ENCODE results near the gene CCSER1.

CCSER1 gene

GRCh38 chr4:90165883-90166282, 38.7 kb downstream of the CCSER1 start:
- DNase-seq (no peak), ATAC-seq (ENCODE audit: insufficient read depth, low read depth) (no peak)
- no peak overlapping the region for H3K9ac ChIP-seq (ENCODE audit: low read depth, low read length)
- H3K36me3 ChIP-seq (ENCODE audit: insufficient read depth, low read length): no peaks in the 10 kb centered on the region
- H2AFZ ChIP-seq (ENCODE audit: low read depth, low read length): no peak overlapping the region
- no peaks in the 10 kb centered on the region for H3K9me3 ChIP-seq (ENCODE audit: insufficient read depth, low read length, severe bottlenecking)
- H3K4me1 ChIP-seq (ENCODE audit: insufficient read depth, low read length): no peaks in the 10 kb centered on the region
- H4K20me1 ChIP-seq (ENCODE audit: insufficient read depth, low read length): no peaks in the 10 kb centered on the region
- TF ChIP-seq EZH2 (IDR thresholded peaks at IDR 0.05; ENCODE audit: borderline replicate concordance, low read depth, low read length, severe bottlenecking): no peak
- TF ChIP-seq, protein P1, sequence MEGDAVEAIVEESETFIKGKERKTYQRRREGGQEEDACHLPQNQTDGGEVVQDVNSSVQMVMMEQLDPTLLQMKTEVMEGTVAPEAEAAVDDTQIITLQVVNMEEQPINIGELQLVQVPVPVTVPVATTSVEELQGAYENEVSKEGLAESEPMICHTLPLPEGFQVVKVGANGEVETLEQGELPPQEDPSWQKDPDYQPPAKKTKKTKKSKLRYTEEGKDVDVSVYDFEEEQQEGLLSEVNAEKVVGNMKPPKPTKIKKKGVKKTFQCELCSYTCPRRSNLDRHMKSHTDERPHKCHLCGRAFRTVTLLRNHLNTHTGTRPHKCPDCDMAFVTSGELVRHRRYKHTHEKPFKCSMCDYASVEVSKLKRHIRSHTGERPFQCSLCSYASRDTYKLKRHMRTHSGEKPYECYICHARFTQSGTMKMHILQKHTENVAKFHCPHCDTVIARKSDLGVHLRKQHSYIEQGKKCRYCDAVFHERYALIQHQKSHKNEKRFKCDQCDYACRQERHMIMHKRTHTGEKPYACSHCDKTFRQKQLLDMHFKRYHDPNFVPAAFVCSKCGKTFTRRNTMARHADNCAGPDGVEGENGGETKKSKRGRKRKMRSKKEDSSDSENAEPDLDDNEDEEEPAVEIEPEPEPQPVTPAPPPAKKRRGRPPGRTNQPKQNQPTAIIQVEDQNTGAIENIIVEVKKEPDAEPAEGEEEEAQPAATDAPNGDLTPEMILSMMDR (IDR thresholded peaks at IDR 0.05; ENCODE audit: borderline replicate concordance, extremely low read depth, low read length, poor library complexity, severe bottlenecking): no peak
- H3K27me3 ChIP-seq (ENCODE audit: insufficient read depth, low read length, poor library complexity): peaks cover 2% of the 10 kb centered on the region
- H3K79me2 ChIP-seq (ENCODE audit: insufficient read depth, low read length): no peaks in the 10 kb centered on the region
- H3K27ac ChIP-seq (ENCODE audit: low read length): no peak overlapping the region
- no peak overlapping the region for H3K4me2 ChIP-seq (ENCODE audit: insufficient read depth, low read length)
- H3K4me3 ChIP-seq (ENCODE audit: low read depth in 1 of 2, low read length in 2 of 2): no peak overlapping the region

DNA sequence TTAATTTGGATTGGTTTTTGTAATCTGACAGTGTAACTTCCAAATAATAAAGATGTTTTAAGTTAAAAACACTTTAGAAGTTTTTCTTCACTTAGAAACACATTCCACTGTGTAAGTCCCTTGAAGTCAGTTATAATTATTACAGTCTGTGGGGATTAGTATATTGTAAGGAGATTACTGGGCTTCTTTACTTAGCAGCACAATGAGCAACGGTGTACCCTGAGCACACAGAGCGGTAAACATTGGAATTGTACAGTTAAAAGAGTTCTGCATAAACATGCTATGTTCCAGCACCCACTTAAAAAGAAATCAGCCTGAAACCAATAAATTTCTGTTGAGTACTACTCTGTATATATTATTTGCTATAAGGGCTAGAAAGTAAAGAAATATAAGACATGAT, 44.3 kb downstream of the CCSER1 start:
- Histone ChIP-seq H3K4me3 (ENCODE audit: low read depth in 1 of 2, low read length in 2 of 2) (no peak overlapping the region), H3K9me3 (ENCODE audit: insufficient read depth, low read length, severe bottlenecking) (no peaks in the 10 kb centered on the region), H3K27ac (ENCODE audit: low read length) (no peak overlapping the region), H4K20me1 (ENCODE audit: insufficient read depth, low read length) (no peaks in the 10 kb centered on the region), H3K9ac (ENCODE audit: low read depth, low read length) (no peak overlapping the region), H3K4me2 (ENCODE audit: insufficient read depth, low read length) (no peak overlapping the region), H3K79me2 (ENCODE audit: insufficient read depth, low read length) (no peaks in the 10 kb centered on the region), H3K36me3 (ENCODE audit: insufficient read depth, low read length) (no peaks in the 10 kb centered on the region), H3K4me1 (ENCODE audit: insufficient read depth, low read length) (no peaks in the 10 kb centered on the region), H2AFZ (ENCODE audit: low read depth, low read length) (no peak overlapping the region), H3K27me3 (ENCODE audit: insufficient read depth, low read length, poor library complexity) (no peaks in the 10 kb centered on the region)
- no peak for TF ChIP-seq EZH2 (IDR thresholded peaks at IDR 0.05; ENCODE audit: borderline replicate concordance, low read depth, low read length, severe bottlenecking)
- TF ChIP-seq, protein P1 (IDR thresholded peaks at IDR 0.05; ENCODE audit: borderline replicate concordance, extremely low read depth, low read length, poor library complexity, severe bottlenecking): no peak
- ATAC-seq (ENCODE audit: insufficient read depth, low read depth) (no peak), DNase-seq (no peak)

- Histone ChIP-seq H3K36me3 (ENCODE audit: insufficient read depth, low read length) (no peaks in the 10 kb centered on the region), H3K9ac (ENCODE audit: low read depth, low read length) (no peak overlapping the region), H3K9me3 (ENCODE audit: insufficient read depth, low read length, severe bottlenecking) (no peaks in the 10 kb centered on the region), H4K20me1 (ENCODE audit: insufficient read depth, low read length) (no peaks in the 10 kb centered on the region), H3K27me3 (ENCODE audit: insufficient read depth, low read length, poor library complexity) (peaks cover 6% of the 10 kb centered on the region), H2AFZ (ENCODE audit: low read depth, low read length) (no peak overlapping the region), H3K4me3 (ENCODE audit: low read depth in 1 of 2, low read length in 2 of 2) (no peak overlapping the region), H3K4me2 (ENCODE audit: insufficient read depth, low read length) (no peak overlapping the region), H3K27ac (ENCODE audit: low read length) (no peak overlapping the region), H3K4me1 (ENCODE audit: insufficient read depth, low read length) (no peaks in the 10 kb centered on the region), H3K79me2 (ENCODE audit: insufficient read depth, low read length) (no peaks in the 10 kb centered on the region)
- ATAC-seq (ENCODE audit: insufficient read depth, low read depth) (no peak), DNase-seq (no peak)
- no peak for TF ChIP-seq EZH2 (IDR thresholded peaks at IDR 0.05; ENCODE audit: borderline replicate concordance, low read depth, low read length, severe bottlenecking)
- TF ChIP-seq, protein P1 (IDR thresholded peaks at IDR 0.05; ENCODE audit: borderline replicate concordance, extremely low read depth, low read length, poor library complexity, severe bottlenecking): no peak
These were observed 47.4 kb downstream of the CCSER1 start for GRCh38 chr4:90174621-90175023.

DNA sequence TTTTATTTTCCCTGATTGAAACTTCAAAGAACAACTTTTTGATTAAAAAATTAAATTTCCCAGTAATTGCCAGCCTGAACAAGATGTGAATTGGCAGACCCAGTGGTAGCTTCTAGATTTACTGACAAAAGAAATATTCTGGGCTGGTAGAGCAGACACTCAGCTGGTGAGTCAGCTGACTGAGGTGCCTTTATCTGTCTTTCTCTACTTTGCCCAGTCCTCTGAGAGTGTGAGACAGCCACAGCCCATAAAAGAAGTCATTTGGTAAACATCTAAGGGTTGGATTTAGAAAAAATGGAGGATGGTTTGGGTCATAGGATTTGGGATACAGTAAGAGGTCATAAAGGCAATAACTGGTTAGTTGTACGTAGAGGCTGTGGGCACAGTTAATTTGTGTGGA, 54.5 kb downstream of the CCSER1 start:
- Histone ChIP-seq H2AFZ (ENCODE audit: low read depth, low read length) (no peak overlapping the region), H3K36me3 (ENCODE audit: insufficient read depth, low read length) (no peaks in the 10 kb centered on the region), H3K9ac (ENCODE audit: low read depth, low read length) (no peak overlapping the region), H3K27me3 (ENCODE audit: insufficient read depth, low read length, poor library complexity) (peaks cover 6% of the 10 kb centered on the region), H4K20me1 (ENCODE audit: insufficient read depth, low read length) (no peaks in the 10 kb centered on the region), H3K4me1 (ENCODE audit: insufficient read depth, low read length) (no peaks in the 10 kb centered on the region), H3K4me3 (ENCODE audit: low read depth in 1 of 2, low read length in 2 of 2) (no peak overlapping the region), H3K79me2 (ENCODE audit: insufficient read depth, low read length) (no peaks in the 10 kb centered on the region), H3K4me2 (ENCODE audit: insufficient read depth, low read length) (no peak overlapping the region), H3K27ac (ENCODE audit: low read length) (no peak overlapping the region), H3K9me3 (ENCODE audit: insufficient read depth, low read length, severe bottlenecking) (no peaks in the 10 kb centered on the region)
- TF ChIP-seq EZH2 (IDR thresholded peaks at IDR 0.05; ENCODE audit: borderline replicate concordance, low read depth, low read length, severe bottlenecking): no peak
- TF ChIP-seq, protein P1 (IDR thresholded peaks at IDR 0.05; ENCODE audit: borderline replicate concordance, extremely low read depth, low read length, poor library complexity, severe bottlenecking): no peak
- DNase-seq (no peak), ATAC-seq (ENCODE audit: insufficient read depth, low read depth) (no peak)
